HG02938 (cell line): ENCODE results near the gene C15orf40.
"Not testable (repeated sequence)": the region's sequence is repeated elsewhere in the genome, so short reads cannot be mapped to it uniquely, and the experiment has no call there.

Experiments used
- ATAC-seq: cut with Tn5 transposase; IDR thresholded peaks from one replicate; pipeline ENCODE4 v1.9.1; 2021; ENCODE audit warnings: mild to moderate bottlenecking, moderate library complexity; ENCODE audit not compliant: unreplicated experiment

Gene C15orf40

GRCh38 chr15:83011271-83012075 lies at the start of gene C15orf40:
Gene C15orf40, minus strand, starts transcription at chr15:83011639. Its CDS starts 32 bp downstream, at chr15:83011607.
- ATAC-seq = peak; percentile 80

DNA sequence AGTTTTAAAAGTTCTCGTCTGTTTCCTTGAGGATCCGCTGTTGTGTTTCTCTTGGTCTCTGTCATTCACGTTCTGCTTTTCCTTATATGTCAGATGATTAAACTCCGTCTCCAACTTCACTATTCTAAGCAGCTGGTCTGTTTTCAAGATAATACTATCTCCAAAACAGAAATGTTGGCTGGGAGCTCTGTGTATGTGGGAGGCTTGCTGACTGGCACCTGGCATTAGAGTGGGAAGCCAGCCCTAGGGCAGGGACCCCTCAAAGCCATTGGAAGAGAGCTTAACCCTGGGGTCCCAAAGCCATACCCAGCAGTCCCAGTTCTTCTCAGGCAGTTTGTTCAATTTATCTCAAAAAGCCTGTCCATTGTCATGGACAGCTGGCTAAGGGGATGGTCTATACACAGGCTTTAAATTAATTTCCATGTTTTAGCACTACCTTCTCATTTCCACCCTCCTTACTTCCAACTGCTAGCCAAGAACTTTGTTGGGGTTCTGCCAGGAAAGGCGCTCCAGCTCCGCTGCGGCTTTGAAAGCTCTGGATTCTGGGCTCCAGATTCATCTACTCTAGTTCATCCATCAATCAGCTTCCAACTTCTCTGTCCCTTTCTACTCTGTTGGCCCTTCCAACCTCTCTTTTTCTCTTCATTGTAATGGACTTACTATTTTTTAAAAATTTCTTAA lies 46.4 kb upstream of the C15orf40 start:
- no peak for ATAC-seq

GRCh38 chr15:83057002-83057401 lies 45.6 kb upstream of the C15orf40 start:
- no peak for ATAC-seq

GRCh38 chr15:83053151-83053550 lies 41.7 kb upstream of the C15orf40 start:
- ATAC-seq = no peak

DNA sequence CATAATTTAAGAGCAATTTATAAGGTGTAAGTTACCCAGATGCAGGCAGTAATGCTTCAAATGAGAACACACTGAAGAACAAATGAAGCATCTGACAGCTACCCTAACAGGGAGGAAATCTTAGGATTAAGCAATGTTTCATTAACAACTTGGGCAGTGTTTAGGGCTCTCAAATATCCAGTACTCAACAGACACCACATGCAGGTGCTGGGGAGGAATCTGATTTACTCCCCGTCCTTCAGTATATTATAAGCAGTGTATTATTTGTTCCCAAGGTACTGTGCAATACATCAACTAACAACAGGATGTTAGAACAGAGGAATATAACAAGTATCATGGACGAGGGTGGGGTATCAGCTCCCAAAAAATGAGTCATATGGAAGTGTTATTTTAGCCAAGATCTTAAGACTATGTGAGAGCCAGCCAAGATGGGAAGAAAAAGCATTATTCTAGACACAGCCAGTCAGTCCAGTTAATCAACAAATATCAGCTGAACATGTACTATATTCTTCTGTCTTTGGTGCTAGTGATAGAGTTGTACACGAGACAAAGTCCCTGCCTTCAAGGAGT lies 35.2 kb upstream of the C15orf40 start:
- ATAC-seq = no peak

- no peak for ATAC-seq
These were observed 32.7 kb upstream of the C15orf40 start for GRCh38 chr15:83044156-83044555.

DNA sequence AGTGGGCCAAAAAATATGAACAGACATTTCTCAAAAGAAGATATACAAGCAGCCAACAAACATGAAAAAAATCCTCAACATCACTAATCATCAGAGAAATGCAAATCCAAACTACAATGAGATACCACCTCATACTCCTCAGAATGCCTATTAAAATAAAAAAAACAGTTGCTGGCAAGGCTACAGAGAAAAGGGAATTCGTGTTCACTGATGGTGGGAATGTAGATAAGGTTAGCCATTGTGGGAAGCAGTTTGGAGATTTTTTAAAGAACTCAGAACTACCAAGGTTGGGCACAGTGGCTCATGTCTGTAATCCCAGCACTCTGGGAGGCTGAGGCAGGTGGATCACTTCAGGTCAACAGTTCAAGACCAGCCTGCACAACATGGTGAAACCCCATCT lies 27.8 kb upstream of the C15orf40 start:
- ATAC-seq = no peak

DNA sequence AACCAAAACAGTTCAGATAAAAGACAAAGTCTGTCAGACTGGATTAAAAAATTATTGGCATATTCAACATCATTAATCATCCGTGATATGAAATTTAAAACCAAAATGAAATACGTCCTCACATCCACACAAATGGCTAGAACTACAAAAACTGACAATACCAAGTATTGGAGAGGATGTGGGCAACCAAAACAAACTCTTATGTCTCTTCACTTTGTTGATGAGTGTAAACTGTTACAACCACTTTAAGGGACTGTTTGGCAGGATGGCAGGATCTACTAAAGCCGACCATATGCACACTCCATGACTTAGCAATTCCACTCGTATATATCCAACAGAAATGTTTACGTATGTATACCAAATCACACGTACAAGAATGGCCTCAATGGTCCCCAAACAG lies 24.8 kb upstream of the C15orf40 start:
- no peak for ATAC-seq

GRCh38 chr15:83031234-83031633 lies 19.8 kb upstream of the C15orf40 start:
- ATAC-seq = not testable (repeated sequence)

DNA sequence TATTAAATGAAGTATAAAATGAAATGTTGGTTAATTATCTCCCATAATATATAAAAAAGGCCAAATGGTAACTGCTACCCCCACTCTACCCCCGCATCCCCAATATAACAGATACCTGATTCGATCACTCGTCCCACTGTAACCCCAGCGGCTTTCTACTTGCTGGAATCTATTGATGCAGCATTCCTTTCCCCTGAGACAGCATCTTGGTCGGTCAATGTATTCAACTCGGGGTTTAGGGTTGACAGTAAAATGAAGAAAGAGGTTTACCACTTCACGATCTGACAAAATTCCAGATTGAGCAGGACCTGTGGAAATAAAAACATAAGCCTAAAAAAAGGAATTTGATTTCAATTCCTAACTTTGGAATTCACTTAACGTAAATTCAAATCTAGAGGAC lies 18.6 kb upstream of the C15orf40 start:
- ATAC-seq = no peak

DNA sequence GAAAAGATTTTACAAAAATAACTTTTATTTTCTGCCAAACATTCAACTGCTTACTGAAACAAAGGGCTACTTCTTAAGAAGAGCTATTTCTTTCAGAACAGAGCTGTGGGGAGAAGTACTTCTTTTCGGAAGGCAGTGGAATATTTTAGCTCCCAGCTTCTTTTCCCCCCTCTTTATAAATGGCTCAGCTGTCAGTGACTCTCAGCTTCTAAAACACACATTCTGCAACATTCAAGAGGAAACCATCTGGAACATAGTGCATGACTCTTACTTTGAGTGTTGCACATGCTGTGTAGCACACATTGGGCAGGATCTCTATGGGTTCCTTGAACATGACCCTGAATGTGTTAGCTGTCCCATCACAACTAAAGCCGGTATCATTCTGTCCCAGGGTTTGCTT lies 7.0 kb upstream of the C15orf40 start:
- no peak for ATAC-seq

GRCh38 chr15:83016906-83017305 lies 5.5 kb upstream of the C15orf40 start:
- no peak for ATAC-seq

- ATAC-seq = no peak
These were observed 3.9 kb upstream of the C15orf40 start for GRCh38 chr15:83015361-83015760.

GRCh38 chr15:83014205-83014653 lies 2.8 kb upstream of the C15orf40 start:
- no peak for ATAC-seq

DNA sequence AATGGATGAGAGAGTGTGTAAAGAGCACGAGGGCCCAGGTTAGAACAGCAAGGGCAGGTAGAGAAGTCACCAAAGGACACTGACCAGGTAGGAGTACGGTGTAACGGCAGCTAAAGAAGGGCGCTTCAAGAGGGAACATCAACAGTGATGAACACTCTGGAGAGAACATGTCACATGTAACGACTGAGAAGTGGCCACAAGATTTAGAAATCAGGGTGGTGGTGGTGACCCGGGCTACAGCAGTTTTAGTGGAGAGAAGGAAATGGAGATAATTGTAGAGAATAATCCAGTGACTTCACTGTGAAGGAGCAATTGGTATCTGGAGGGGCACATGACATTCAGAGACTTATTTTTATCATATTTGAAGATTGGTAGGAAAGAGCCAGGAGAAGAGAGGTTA lies 1.2 kb upstream of the C15orf40 start:
- no peak for ATAC-seq

GRCh38 chr15:83012076-83012426 lies 612 bp upstream of the C15orf40 start:
- ATAC-seq = no peak

- ATAC-seq = peak; percentile 68
These were observed 649 bp downstream of the C15orf40 start for GRCh38 chr15:83010709-83011270.

- not testable (repeated sequence) for ATAC-seq
These were observed 10.8 kb downstream of the C15orf40 start for GRCh38 chr15:83000672-83001031.

- peak; percentile 78 for ATAC-seq
These were observed 11.4 kb downstream of the C15orf40 start for GRCh38 chr15:82999905-83000671.

GRCh38 chr15:82999426-82999825 lies 12.0 kb downstream of the C15orf40 start:
- no peak for ATAC-seq

GRCh38 chr15:82995938-82996337 lies 15.5 kb downstream of the C15orf40 start:
- no peak for ATAC-seq
